Coronary artery (tissue), 2 donors: ENCODE results near the gene ZNF768.

Experiments
- DNase-seq: peaks from one replicate; pipeline ENCODE4 v3.0.0-alpha.2; 2017; ENCODE audit warnings: low spot score
- H3K27ac ChIP-seq, 2 donors: fragments of 200-600 bp; sonication (generic); one replicate each; pipeline ENCODE4 v1.5.1; 2016 to 2019
- H3K4me3 ChIP-seq: fragments of 200-600 bp; sonication (generic); 2 replicates; pipeline ENCODE4 v1.5.1; 2016; ENCODE audit warnings: mild to moderate bottlenecking, moderate library complexity
- CTCF ChIP-seq: fragments of 200-600 bp; sonication (generic); IDR thresholded peaks from one replicate; pipeline ENCODE4 v1.5.1; 2019; ENCODE audit warnings: antibody characterized with exemption

The ZNF768 gene

GRCh38 chr16:30510376-30510938, 15.9 kb downstream of the ZNF768 start:
- H3K27ac ChIP-seq, result no peak overlapping the region
- H3K4me3 ChIP-seq, result no peak overlapping the region
- DNase-seq, result no peak
- no peak for TF ChIP-seq CTCF

- no peak for DNase-seq
These were observed 17.1 kb downstream of the ZNF768 start for GRCh38 chr16:30509081-30509765.

GRCh38 chr16:30503403-30504296, 22.7 kb downstream of the ZNF768 start:
- no peak for DNase-seq
- Histone ChIP-seq H3K4me3 (no peak overlapping the region), H3K27ac (no peak overlapping the region)
- TF ChIP-seq CTCF, result no peak

More at GRCh38 chr16:30509081-30509765, 17.1 kb downstream of the ZNF768 start:
- Histone ChIP-seq H3K27ac (no peak overlapping the region), H3K4me3 (no peak overlapping the region)
- TF ChIP-seq CTCF, result no peak

- no peak for TF ChIP-seq CTCF
- DNase-seq, result no peak
- Histone ChIP-seq H3K4me3 (no peak overlapping the region), H3K27ac (no peak overlapping the region)
These were observed 27.1 kb downstream of the ZNF768 start for GRCh38 chr16:30499284-30499683.

GRCh38 chr16:30494709-30495108, 31.7 kb downstream of the ZNF768 start:
- no peak for DNase-seq
- Histone ChIP-seq H3K27ac (no peak overlapping the region), H3K4me3 (no peak overlapping the region)
- TF ChIP-seq CTCF, result no peak

- Histone ChIP-seq H3K27ac (no peak overlapping the region), H3K4me3 (no peak overlapping the region)
- DNase-seq, result no peak
- TF ChIP-seq CTCF, result no peak
These were observed 32.4 kb downstream of the ZNF768 start for GRCh38 chr16:30493941-30494488.
